H1 (cell line): ENCODE results near the gene CENPB. TPM values are rescaled to one million over a fixed set of nuclear protein-coding genes. Genes with fewer than 3 reads are reported as not detected.

ENCODE experiments used
- CTCF ChIA-PET: fragments of 300-600 bp; sonication (Branson Sonifier 250); formaldehyde crosslinking; loops from one replicate; lab custom pipeline; 2021; ENCODE audit not compliant: partially characterized antibody; lab: Charles Lee
- POLR2A ChIA-PET: fragments of 300-600 bp; sonication (Branson Sonifier 250); formaldehyde crosslinking; loops from one replicate; lab custom pipeline; 2021; ENCODE audit warnings: inconsistent platforms; ENCODE audit not compliant: partially characterized antibody; lab: Charles Lee
- DNase-seq, 2 experiments: peaks; one replicate each; pipeline versions ENCODE4 v3.0.0 to v3.0.0-alpha.2; 2010 to 2022; ENCODE audit warnings: low spot score in 2 of 2, low read depth in 1 of 2, mixed read lengths in 1 of 2
- FAIRE-seq: peaks from 2 replicates; lab custom pipeline; 2011; peaks lifted over from hg19 to GRCh38; lab: Jason Lieb, UNC
- H2AFZ ChIP-seq: 2 replicates; pipeline ENCODE4 v1.8.1; 2012; ENCODE audit warnings: low read length, inconsistent platforms
- H2AK5ac ChIP-seq: 2 replicates; pipeline ENCODE4 v1.6.1; 2013; ENCODE audit warnings: low read depth, low read length
- H2BK120ac ChIP-seq: replicated peaks from 2 replicates; pipeline ENCODE3; 2013; ENCODE audit warnings: low read depth, low read length, inconsistent platforms
- H2BK12ac ChIP-seq: 2 replicates; pipeline ENCODE4 v1.6.1; 2013; ENCODE audit warnings: low read depth, low read length
- H2BK15ac ChIP-seq: 2 replicates; pipeline ENCODE4 v1.6.1; 2013; ENCODE audit warnings: low read length
- H2BK20ac ChIP-seq: 2 replicates; pipeline ENCODE4 v1.6.1; 2013; ENCODE audit warnings: low read length
- H2BK5ac ChIP-seq: 2 replicates; pipeline ENCODE4 v1.6.1; 2013; ENCODE audit warnings: low read depth, low read length
- H3K14ac ChIP-seq: 2 replicates; pipeline ENCODE4 v1.6.1; 2013; ENCODE audit warnings: inconsistent platforms; ENCODE audit not compliant: insufficient read length
- H3K18ac ChIP-seq: 2 replicates; pipeline ENCODE4 v1.6.1; 2013; ENCODE audit warnings: low read length; ENCODE audit errors: extremely low read depth
- H3K23ac ChIP-seq: 2 replicates; pipeline ENCODE4 v1.6.1; 2013; ENCODE audit warnings: inconsistent platforms; ENCODE audit not compliant: insufficient read length
- H3K23me2 ChIP-seq: 2 replicates; pipeline ENCODE4 v1.6.1; 2013; ENCODE audit warnings: low read depth, low read length
- H3K27ac ChIP-seq: 2 replicates; pipeline ENCODE4 v1.6.1; 2011; ENCODE audit warnings: low read depth, low read length, inconsistent platforms
- H3K27me3 ChIP-seq, 4 experiments: replicated peaks in 1 of 4; 1 replicate in 1 of 4; 2 replicates in 3 of 4; pipeline versions ENCODE4 v1.6.1 to v1.8.1; 2011 to 2013; ENCODE audit warnings: low read length in 3 of 4, mild to moderate bottlenecking in 3 of 4, inconsistent platforms in 2 of 4, mixed read lengths in 2 of 4, moderate library complexity in 1 of 4; ENCODE audit not compliant: control insufficient read depth in 3 of 4, insufficient read depth in 3 of 4; ENCODE audit errors: extremely low read depth in 1 of 4
- H3K36me3 ChIP-seq, 4 experiments: 2 replicates each; pipeline versions ENCODE4 v1.6.1 to v1.8.1; 2011 to 2013; ENCODE audit warnings: mild to moderate bottlenecking in 4 of 4, low read length in 3 of 4, moderate library complexity in 2 of 4, control low read depth in 1 of 4, inconsistent platforms in 1 of 4; ENCODE audit not compliant: insufficient read depth in 4 of 4, control insufficient read depth in 2 of 4
- H3K4ac ChIP-seq: replicated peaks from 2 replicates; pipeline ENCODE3; 2013; ENCODE audit warnings: low read length, low read depth, mixed read lengths, inconsistent platforms; ENCODE audit not compliant: insufficient read length
- H3K4me1 ChIP-seq, 4 experiments: replicated peaks in 1 of 4; 1 replicate in 1 of 4; 2 replicates in 3 of 4; pipeline versions ENCODE4 v1.6.1 to v1.8.1; 2011 to 2013; ENCODE audit warnings: low read length in 3 of 4, inconsistent platforms in 2 of 4, mixed read lengths in 1 of 4; ENCODE audit not compliant: insufficient read depth in 4 of 4, control insufficient read depth in 3 of 4
- H3K4me2 ChIP-seq, 2 experiments: 2 replicates each; pipeline versions ENCODE4 v1.6.1 to v1.8.1; 2011 to 2013; ENCODE audit warnings: low read depth in 2 of 2, low read length in 2 of 2, control low read depth in 1 of 2, inconsistent platforms in 1 of 2, mild to moderate bottlenecking in 1 of 2; ENCODE audit not compliant: insufficient read depth in 1 of 2
- H3K4me3 ChIP-seq, 4 experiments: fragments of 200-600, 300-600 bp in 1 of 4; sonication (generic), shearing (Covaris generic), sonication (Bioruptor Twin) in 1 of 4; 2 replicates each; pipeline versions ENCODE4 v1.5.1 to v1.8.1; 2011 to 2016; ENCODE audit warnings: low read length in 4 of 4, low read depth in 3 of 4, control low read depth in 2 of 4, inconsistent platforms in 2 of 4, mild to moderate bottlenecking in 2 of 4, mixed read lengths in 1 of 4, moderate library complexity in 1 of 4; ENCODE audit not compliant: insufficient read depth in 2 of 4; ENCODE audit errors: extremely low read depth in 1 of 4
- H3K56ac ChIP-seq: replicated peaks from 2 replicates; pipeline ENCODE3; 2013; ENCODE audit warnings: low read depth, mild to moderate bottlenecking, mixed read lengths, low read length, inconsistent platforms; ENCODE audit not compliant: insufficient read length
- H3K79me1 ChIP-seq: 2 replicates; pipeline ENCODE4 v1.6.1; 2013; ENCODE audit warnings: low read depth, low read length, control low read depth
- H3K79me2 ChIP-seq, 2 experiments: 2 replicates each; pipeline versions ENCODE4 v1.6.1 to v1.8.1; 2012 to 2013; ENCODE audit warnings: low read length in 2 of 2, mild to moderate bottlenecking in 2 of 2, inconsistent platforms in 1 of 2; ENCODE audit not compliant: insufficient read depth in 2 of 2, control insufficient read depth in 1 of 2
- H3K9ac ChIP-seq, 4 experiments: replicated peaks in 1 of 4; 1 replicate in 1 of 4; 2 replicates in 3 of 4; pipeline versions ENCODE4 v1.6.1 to v1.8.1; 2011 to 2013; ENCODE audit warnings: low read depth in 3 of 4, low read length in 3 of 4, control low read depth in 2 of 4, mild to moderate bottlenecking in 2 of 4, moderate library complexity in 2 of 4, inconsistent platforms in 1 of 4; ENCODE audit errors: extremely low read depth in 1 of 4
- H3K9me3 ChIP-seq, 2 experiments: 2 replicates each; pipeline versions ENCODE4 v1.6.1 to v1.8.1; 2012 to 2013; ENCODE audit warnings: mild to moderate bottlenecking in 2 of 2, moderate library complexity in 2 of 2, control low read depth in 1 of 2, inconsistent platforms in 1 of 2, low read depth in 1 of 2, low read length in 1 of 2, mixed read lengths in 1 of 2; ENCODE audit not compliant: insufficient read depth in 2 of 2
- H4K20me1 ChIP-seq, 2 experiments: replicated peaks in 1 of 2; 2 replicates each; pipeline versions ENCODE3 to v1.8.1; 2011 to 2013; ENCODE audit warnings: inconsistent platforms in 2 of 2, low read length in 2 of 2, mild to moderate bottlenecking in 1 of 2; ENCODE audit not compliant: insufficient read depth in 2 of 2, control insufficient read depth in 1 of 2
- H4K5ac ChIP-seq: 2 replicates; pipeline ENCODE4 v1.6.1; 2013; ENCODE audit warnings: low read length, low read depth, mixed read lengths, inconsistent platforms; ENCODE audit not compliant: insufficient read length
- H4K8ac ChIP-seq: 2 replicates; pipeline ENCODE4 v1.8.0; 2013; ENCODE audit warnings: mild to moderate bottlenecking, moderate library complexity, low read length, inconsistent platforms; ENCODE audit not compliant: insufficient read depth; ENCODE audit errors: extremely low read depth
- H4K91ac ChIP-seq: replicated peaks from 2 replicates; pipeline ENCODE3; 2013; ENCODE audit warnings: low read length, mixed read lengths, inconsistent platforms; ENCODE audit not compliant: insufficient read length
- BACH1 ChIP-seq: IDR thresholded peaks from 2 replicates; pipeline ENCODE4 v1.6.1; 2012; ENCODE audit warnings: low read length, improper control_type of control experiment
- CTBP2 ChIP-seq: IDR thresholded peaks from 2 replicates; pipeline ENCODE4 v1.7.0; 2011; ENCODE audit warnings: borderline replicate concordance, mild to moderate bottlenecking, moderate library complexity, mixed read lengths, low read length; ENCODE audit not compliant: insufficient read depth, insufficient read length
- EGR1 ChIP-seq: IDR thresholded peaks from 2 replicates; pipeline ENCODE4 v1.6.1; 2011; ENCODE audit warnings: low read depth, low read length, borderline replicate concordance
- EP300 ChIP-seq, 2 experiments: IDR thresholded peaks; 1 replicate in 1 of 2; 2 replicates in 1 of 2; pipeline ENCODE4 v1.6.1; 2011 to 2012; ENCODE audit warnings: low read depth in 2 of 2, low read length in 2 of 2, mild to moderate bottlenecking in 2 of 2, borderline replicate concordance in 1 of 2, inconsistent platforms in 1 of 2, moderate library complexity in 1 of 2
- EZH2 ChIP-seq: fragments of 200-600 bp; sonication (generic); IDR thresholded peaks from 2 replicates; pipeline ENCODE4 v1.7.1; 2012; ENCODE audit warnings: low read depth, mild to moderate bottlenecking, moderate library complexity, low read length, inconsistent platforms; ENCODE audit not compliant: severe bottlenecking
- HDAC2 ChIP-seq, 2 experiments: fragments of 300-600 bp in 1 of 2; sonication (generic) in 1 of 2; IDR thresholded peaks; 2 replicates each; pipeline ENCODE4 v1.6.1; 2011 to 2012; ENCODE audit warnings: low read depth in 2 of 2, low read length in 2 of 2, mild to moderate bottlenecking in 2 of 2, moderate library complexity in 2 of 2, borderline replicate concordance in 1 of 2, inconsistent platforms in 1 of 2
- HDAC6 ChIP-seq: IDR thresholded peaks from one replicate; pipeline ENCODE4 v1.7.1; 2012; ENCODE audit warnings: low read depth, mild to moderate bottlenecking, inconsistent platforms, low read length, moderate library complexity
- POLR2AphosphoS5 ChIP-seq: IDR thresholded peaks from 2 replicates; pipeline ENCODE4 v1.6.1; 2011; ENCODE audit warnings: low read depth, low read length
- RAD21 ChIP-seq, 2 experiments: IDR thresholded peaks in 1 of 2; conservative IDR thresholded peaks in 1 of 2; 2 replicates each; pipeline ENCODE4 v1.6.1; 2011; ENCODE audit warnings: low read depth in 2 of 2, low read length in 2 of 2, improper control_type of control experiment in 1 of 2, inconsistent platforms in 1 of 2, mild to moderate bottlenecking in 1 of 2, moderate library complexity in 1 of 2
- SUZ12 ChIP-seq: fragments of 200-600 bp; sonication (generic); IDR thresholded peaks from 2 replicates; pipeline ENCODE4 v1.6.1; 2012; ENCODE audit warnings: mild to moderate bottlenecking, inconsistent platforms, low read length, moderate library complexity, mixed read lengths
- TAF1 ChIP-seq: IDR thresholded peaks from 2 replicates; pipeline ENCODE4 v1.6.1; 2011; ENCODE audit warnings: mild to moderate bottlenecking, low read depth, low read length
- TBP ChIP-seq: IDR thresholded peaks from 2 replicates; pipeline ENCODE4 v1.6.1; 2011; ENCODE audit warnings: low read depth, low read length, improper control_type of control experiment
- WGBS, 2 experiments: shearing (Covaris generic) in 1 of 2; methylation state at CpG; one replicate each; pipeline versions ENCODE4 v1.1.6 to v1.1.7; 2013 to 2015; ENCODE audit warnings: low lambda C conversion rate in 2 of 2, mixed read lengths in 2 of 2, inconsistent platforms in 1 of 2, low coverage in 1 of 2, missing lambda C conversion rate in 1 of 2; ENCODE audit not compliant: insufficient replicate concordance in 2 of 2, insufficient coverage in 1 of 2, insufficient read length in 1 of 2; ENCODE audit errors: extremely low coverage in 1 of 2, missing lambda C conversion rate in 1 of 2; 5-methylcytosine and 5-hydroxymethylcytosine counted together
- polyA plus RNA-seq, 7 experiments: library from polyadenylated mRNA; depleted of rRNA in 3 of 7; stranded (reverse) in 5 of 7; unstranded in 2 of 7; fragments of >200 nt in 5 of 7; fragments of 200-250 nt in 2 of 7; gene quantifications; 1 replicate in 5 of 7; 2 replicates in 1 of 7; 4 replicates in 1 of 7; pipeline versions ENCODE4 v1.2.1 to v1.2.3, GENCODE V29; 2011 to 2013; ENCODE audit warnings: missing spikeins in 2 of 7, mixed read lengths in 2 of 7
- total RNA-seq: library from RNA; stranded (reverse); fragmentation: NEBNext Ultra II Directional; extraction: Animal tissue kit (Norgen Biotek cat#: 25700); gene quantifications from 2 replicates; pipeline ENCODE4 v1.2.1, GENCODE V29; 2021

Gene CENPB
- total and polyA plus RNA-seq, 2 of the 8 experiments (the other 6 are each of a cell fraction or from before 2014, with no cell fraction given), result 17.7 to 51.6 TPM

- H3K4me2 ChIP-seq, result peak overlapping the region in 1 of 2 experiments; percentile 79; a peak in 1 of 4 replicates
- H2BK20ac ChIP-seq, result no peak overlapping the region
- H4K91ac ChIP-seq, result no peak overlapping the region
- H3K9me3 ChIP-seq, result no peaks in the 10 kb centered on the region
- H3K23ac ChIP-seq, result no peak overlapping the region
- H2AK5ac ChIP-seq, result peak overlapping the region; percentile 54; the same call in 1 of the 2 replicates
- no peak for FAIRE-seq
- H3K27me3 ChIP-seq, result peaks cover 0 to 6% (median 5%) of the 10 kb centered on the region in 4 experiments; a peak in 3 of 7 replicates
- no peak overlapping the region for H2BK120ac ChIP-seq
- peaks cover 6% of the 10 kb centered on the region; the same call in 1 of the 2 replicates for H3K23me2 ChIP-seq
- no peak overlapping the region for H2BK12ac ChIP-seq
- H3K4ac ChIP-seq, result no peak overlapping the region
- no peak overlapping the region for H4K5ac ChIP-seq
- H3K79me2 ChIP-seq, result no peaks in the 10 kb centered on the region
- H3K18ac ChIP-seq, result no peak overlapping the region
- H4K8ac ChIP-seq, result no peak overlapping the region
- H3K4me3 ChIP-seq, result no peak overlapping the region
- DNase-seq, result no peak
- H3K4me1 ChIP-seq, result peaks cover 0 to 21% (median 16%) of the 10 kb centered on the region in 4 experiments; a peak in 6 of 7 replicates
- H3K56ac ChIP-seq, result no peak overlapping the region
- ChIA-PET CTCF (interaction anchor here (0.9 to 18.6 kb wide), 7 partner anchors 12 to 68 kb away, joined by 3 to 308 read pairs (median 4); partner anchors contain the start of genes ADISSP, HSPA12B and SIGLEC1), POLR2A (interaction anchor here (0.5 to 3.6 kb wide), 5 partner anchors 9 to 82 kb away, joined by 3 to 13 read pairs (median 5); partner anchors contain the start of gene HSPA12B)
- no peak overlapping the region for H2BK15ac ChIP-seq
- H2BK5ac ChIP-seq, result no peak overlapping the region
- H2AFZ ChIP-seq, result no peak overlapping the region
- no peaks in the 10 kb centered on the region for H3K79me1 ChIP-seq
- no peaks in the 10 kb centered on the region for H3K36me3 ChIP-seq
- no peak for TF ChIP-seq POLR2AphosphoS5
- no peak for TF ChIP-seq BACH1
- no peak for TF ChIP-seq TBP
- no peak for TF ChIP-seq EZH2
- no peak for TF ChIP-seq HDAC6
- no peak for TF ChIP-seq RAD21 (IDR thresholded peaks at IDR 0.05 in 1 of 2, conservative IDR thresholded peaks at IDR 0.05 in 1 of 2; ENCODE audit: low read depth in 2 of 2, low read length in 2 of 2)
- TF ChIP-seq EGR1, result no peak
- TF ChIP-seq HDAC2 (IDR thresholded peaks at IDR 0.05; ENCODE audit: borderline replicate concordance in 1 of 2, low read depth in 2 of 2, low read length in 2 of 2), result no peak
- no peak for TF ChIP-seq TAF1
- no peak for TF ChIP-seq EP300 (IDR thresholded peaks at IDR 0.05; ENCODE audit: borderline replicate concordance in 1 of 2, low read depth in 2 of 2, low read length in 2 of 2)
- no peak for TF ChIP-seq SUZ12
- TF ChIP-seq CTBP2, result no peak
- no peak overlapping the region for H3K27ac ChIP-seq
- no peak overlapping the region for H3K14ac ChIP-seq
- H4K20me1 ChIP-seq, result no peaks in the 10 kb centered on the region
- WGBS, 2 experiments, result 90% methylated on average over 1 of the region's 1 CpG; no CpG with 5 or more reads in 1 of the 2 experiments
- H3K9ac ChIP-seq, result no peak overlapping the region
These were observed 42.5 kb downstream of the CENPB start for GRCh38 chr20:3744037-3744436.
